Osteocyte (in vitro differentiated cells): ENCODE data around the gene ZMAT3. TPM values are rescaled to one million over a fixed set of nuclear protein-coding genes. Genes with fewer than 3 reads are reported as not detected.

Source experiments
- DNase-seq: peaks from one replicate; pipeline ENCODE4 v3.0.0; 2021; ENCODE audit warnings: mixed read lengths; ENCODE audit not compliant: unreplicated experiment; ENCODE audit errors: extremely low spot score
- H3K27ac Mint-ChIP-seq: one replicate; pipeline ENCODE4 v1.8.0; 2021; ENCODE audit warnings: mild to moderate bottlenecking, mixed read lengths; ENCODE audit not compliant: unreplicated experiment
- H3K27me3 Mint-ChIP-seq: one replicate; pipeline ENCODE4 v1.8.0; 2021; ENCODE audit warnings: mixed read lengths; ENCODE audit not compliant: unreplicated experiment
- H3K36me3 Mint-ChIP-seq: one replicate; pipeline ENCODE4 v1.8.0; 2021; ENCODE audit warnings: mixed read lengths; ENCODE audit not compliant: unreplicated experiment
- H3K4me1 Mint-ChIP-seq: one replicate; pipeline ENCODE4 v1.8.0; 2021; ENCODE audit warnings: mixed read lengths; ENCODE audit not compliant: unreplicated experiment
- H3K4me3 Mint-ChIP-seq: one replicate; pipeline ENCODE4 v1.8.0; 2021; ENCODE audit warnings: mild to moderate bottlenecking, moderate library complexity, mixed read lengths; ENCODE audit not compliant: unreplicated experiment
- H3K9me3 Mint-ChIP-seq: one replicate; pipeline ENCODE4 v1.8.0; 2021; ENCODE audit warnings: mixed read lengths; ENCODE audit not compliant: unreplicated experiment
- total RNA-seq: library from RNA; stranded (reverse); gene quantifications from 2 replicates; pipeline ENCODE4 v1.2.1, GENCODE V29; 2021
- TF ChIP-seq, protein P1 (sequence below): fragments of 200-600 bp; sonication (generic); IDR thresholded peaks from 2 replicates; pipeline ENCODE4 v1.5.0; 2021; ENCODE audit warnings: antibody characterized with exemption, mild to moderate bottlenecking, moderate library complexity

The ZMAT3 gene
- total RNA-seq, 1 donor from 2014 or later: 96.9 TPM

DNA sequence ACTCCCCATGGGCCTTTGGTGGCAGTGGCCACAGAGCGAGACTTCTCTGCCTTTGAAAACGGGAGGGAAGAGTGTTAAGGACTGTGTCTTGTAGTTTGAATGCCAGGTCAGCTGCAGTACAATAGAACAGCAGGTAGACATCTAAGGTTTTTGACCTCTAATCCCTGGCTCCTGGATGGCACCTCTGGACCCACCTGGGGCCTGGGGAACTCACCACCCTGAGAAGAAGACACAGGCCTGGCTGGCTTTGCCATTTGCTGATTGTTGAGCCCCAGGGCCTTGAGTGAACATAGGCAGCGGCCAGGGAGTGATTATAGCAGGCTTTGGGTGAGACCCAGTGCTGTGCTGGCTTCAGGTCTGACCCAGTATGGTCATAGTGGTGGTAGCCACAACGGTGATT is 66.4 kb downstream of the ZMAT3 start:
- Mint-ChIP-seq H3K27me3 (peaks cover 18% of the 10 kb centered on the region), H3K4me1 (peaks cover 2% of the 10 kb centered on the region), H3K9me3 (peaks cover 12% of the 10 kb centered on the region), H3K4me3 (no peak overlapping the region), H3K36me3 (peaks cover 11% of the 10 kb centered on the region), H3K27ac (no peak overlapping the region)
- TF ChIP-seq, protein P1, sequence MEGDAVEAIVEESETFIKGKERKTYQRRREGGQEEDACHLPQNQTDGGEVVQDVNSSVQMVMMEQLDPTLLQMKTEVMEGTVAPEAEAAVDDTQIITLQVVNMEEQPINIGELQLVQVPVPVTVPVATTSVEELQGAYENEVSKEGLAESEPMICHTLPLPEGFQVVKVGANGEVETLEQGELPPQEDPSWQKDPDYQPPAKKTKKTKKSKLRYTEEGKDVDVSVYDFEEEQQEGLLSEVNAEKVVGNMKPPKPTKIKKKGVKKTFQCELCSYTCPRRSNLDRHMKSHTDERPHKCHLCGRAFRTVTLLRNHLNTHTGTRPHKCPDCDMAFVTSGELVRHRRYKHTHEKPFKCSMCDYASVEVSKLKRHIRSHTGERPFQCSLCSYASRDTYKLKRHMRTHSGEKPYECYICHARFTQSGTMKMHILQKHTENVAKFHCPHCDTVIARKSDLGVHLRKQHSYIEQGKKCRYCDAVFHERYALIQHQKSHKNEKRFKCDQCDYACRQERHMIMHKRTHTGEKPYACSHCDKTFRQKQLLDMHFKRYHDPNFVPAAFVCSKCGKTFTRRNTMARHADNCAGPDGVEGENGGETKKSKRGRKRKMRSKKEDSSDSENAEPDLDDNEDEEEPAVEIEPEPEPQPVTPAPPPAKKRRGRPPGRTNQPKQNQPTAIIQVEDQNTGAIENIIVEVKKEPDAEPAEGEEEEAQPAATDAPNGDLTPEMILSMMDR: no peak
- no peak for DNase-seq

DNA sequence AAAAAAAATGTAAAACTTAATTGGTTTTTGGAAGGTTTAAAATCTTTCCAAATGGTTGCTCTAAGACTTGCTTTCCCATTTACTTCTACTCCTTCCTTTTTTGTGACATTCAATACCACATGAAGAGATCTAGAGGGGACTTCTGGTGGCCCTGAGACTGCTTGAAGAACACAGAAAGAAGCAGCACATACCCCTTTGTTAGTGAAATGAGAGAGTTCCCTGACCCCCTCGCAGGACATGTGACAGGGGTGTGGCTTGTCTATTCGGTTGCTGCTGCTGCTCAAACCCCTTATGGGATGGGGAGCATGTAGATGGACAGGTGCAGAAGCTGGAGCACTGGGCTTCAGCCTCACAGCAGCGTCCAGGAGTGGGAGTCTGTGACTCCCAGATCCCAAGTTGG is 71.0 kb downstream of the ZMAT3 start:
- Mint-ChIP-seq H3K9me3 (peaks cover 9% of the 10 kb centered on the region), H3K27ac (no peak overlapping the region)
- TF ChIP-seq, protein P1: no peak

DNA sequence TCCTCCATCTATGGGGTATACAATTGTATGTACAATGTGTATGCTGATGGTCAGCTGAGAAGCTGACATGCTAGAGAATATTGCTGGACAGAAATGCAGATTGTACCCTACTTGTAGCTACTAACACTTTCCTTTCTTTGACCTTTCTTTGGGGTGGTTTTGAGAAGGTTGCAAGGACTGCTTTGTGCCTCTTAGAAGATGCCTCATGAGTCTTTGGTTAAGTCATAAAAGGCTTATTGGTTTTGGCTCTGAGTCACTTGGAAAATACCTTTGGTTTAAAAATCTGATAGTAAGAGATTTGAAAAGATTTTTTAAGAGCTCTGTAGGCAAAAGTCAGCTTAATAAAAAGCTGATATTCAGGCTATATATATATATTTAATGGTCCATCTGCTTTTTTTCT is 71.5 kb downstream of the ZMAT3 start:
- Mint-ChIP-seq H3K4me3 (no peak overlapping the region), H3K27ac (no peak overlapping the region), H3K36me3 (peaks cover 14% of the 10 kb centered on the region), H3K9me3 (peaks cover 9% of the 10 kb centered on the region), H3K27me3 (no peaks in the 10 kb centered on the region), H3K4me1 (peaks cover 2% of the 10 kb centered on the region)
- DNase-seq: no peak
- TF ChIP-seq, protein P1: no peak

More for the DNA sequence above, 71.0 kb downstream of the ZMAT3 start:
- peaks cover 14% of the 10 kb centered on the region for H3K36me3 Mint-ChIP-seq
- no peak for DNase-seq
- H3K27me3 Mint-ChIP-seq: no peaks in the 10 kb centered on the region
- no peak overlapping the region for H3K4me3 Mint-ChIP-seq
- H3K4me1 Mint-ChIP-seq: peaks cover 2% of the 10 kb centered on the region

DNA sequence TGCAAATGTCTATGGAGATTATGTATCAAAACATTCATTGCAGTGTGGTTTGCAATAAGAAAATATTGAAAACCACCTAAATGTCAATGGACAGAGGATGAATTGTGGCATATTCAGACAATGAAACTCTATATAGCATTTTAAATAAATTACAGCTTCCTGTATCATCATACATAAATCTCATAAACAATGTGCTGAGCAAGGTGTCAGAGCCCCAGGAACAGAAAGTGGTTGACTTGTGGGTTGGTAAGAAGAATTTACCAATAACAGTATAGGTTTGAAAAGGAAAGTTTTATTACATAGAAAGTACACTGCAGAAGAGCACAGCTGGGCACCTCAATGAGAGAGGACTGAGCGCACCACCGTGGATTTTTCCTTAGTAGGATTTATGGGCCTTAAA is 75.2 kb downstream of the ZMAT3 start:
- Mint-ChIP-seq H3K4me1 (peaks cover 6% of the 10 kb centered on the region), H3K9me3 (peaks cover 9% of the 10 kb centered on the region), H3K36me3 (peaks cover 14% of the 10 kb centered on the region), H3K27ac (no peak overlapping the region), H3K27me3 (no peaks in the 10 kb centered on the region), H3K4me3 (no peak overlapping the region)
- TF ChIP-seq, protein P1: no peak
- DNase-seq: no peak

DNA sequence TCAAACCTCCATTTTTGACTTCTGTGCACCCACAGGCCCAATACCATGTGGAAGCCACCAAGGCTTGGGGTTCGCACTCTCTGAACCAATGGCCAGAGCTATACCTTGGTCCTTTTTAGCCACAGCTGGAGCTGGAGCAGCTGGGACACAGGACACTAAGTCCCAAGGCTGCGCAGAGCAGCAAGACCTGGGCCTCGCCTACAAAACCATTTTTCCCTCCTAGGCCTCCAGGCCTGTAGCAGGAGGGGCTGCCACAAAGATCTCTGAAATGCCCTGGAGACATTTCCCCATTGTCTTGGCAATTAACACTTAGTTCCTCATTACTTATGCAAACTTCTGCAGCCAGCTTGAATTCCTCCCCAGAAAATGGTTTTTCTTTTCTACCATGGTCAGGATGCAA is 81.3 kb downstream of the ZMAT3 start:
- Mint-ChIP-seq H3K9me3 (peaks cover 50% of the 10 kb centered on the region), H3K27ac (no peak overlapping the region), H3K27me3 (no peaks in the 10 kb centered on the region), H3K4me3 (no peak overlapping the region), H3K4me1 (peaks cover 4% of the 10 kb centered on the region), H3K36me3 (peaks cover 26% of the 10 kb centered on the region)
- TF ChIP-seq, protein P1: no peak
- no peak for DNase-seq
